Panc1 (cell line): ENCODE measurements around the gene PLIN1.

Experiments used
- CTCF ChIP-seq: fragments of 450-650 bp; IDR thresholded peaks from 2 replicates; pipeline ENCODE4 v1.5.1; 2017; ENCODE audit warnings: mild to moderate bottlenecking
- POLR2AphosphoS5 ChIP-seq: IDR thresholded peaks from 2 replicates; pipeline ENCODE4 v1.6.1; 2012; ENCODE audit warnings: mild to moderate bottlenecking, low read depth, low read length, moderate library complexity
- REST ChIP-seq, 2 experiments: IDR thresholded peaks; 2 replicates each; pipeline ENCODE4 v1.6.1; 2011 to 2012; ENCODE audit warnings: low read depth in 2 of 2, control low read depth in 1 of 2, low read length in 1 of 2, mild to moderate bottlenecking in 1 of 2, moderate library complexity in 1 of 2; ENCODE audit not compliant: insufficient read depth in 1 of 2
- SIN3A ChIP-seq: IDR thresholded peaks from 2 replicates; pipeline ENCODE4 v1.6.1; 2012; ENCODE audit warnings: low read depth, mild to moderate bottlenecking, low read length, moderate library complexity, borderline replicate concordance; ENCODE audit not compliant: insufficient read depth
- TCF7L2 ChIP-seq: IDR thresholded peaks from 2 replicates; pipeline ENCODE4 v1.6.1; 2011; ENCODE audit warnings: mild to moderate bottlenecking, low read depth, low read length, inconsistent platforms

- TF ChIP-seq CTCF (no peak), POLR2AphosphoS5 (no peak), SIN3A (no peak), TCF7L2 (no peak), REST (IDR thresholded peaks at IDR 0.05; ENCODE audit: insufficient read depth in 1 of 2, low read depth in 2 of 2, low read length in 1 of 2) (no peak)
These were observed 48.9 kb downstream of the PLIN1 start for GRCh38 chr15:89630260-89630659.
